ENCODE results near the gene GAS2L1. TPM values are rescaled to one million over a fixed set of nuclear protein-coding genes. Genes with fewer than 3 reads are reported as not detected.
A peak's percentile ranks its signal among the peaks of the same experiment; 100 is the strongest.

The GAS2L1 gene
- total RNA-seq, 1 experiment from 2014 or later, result 29.4 TPM

DNA sequence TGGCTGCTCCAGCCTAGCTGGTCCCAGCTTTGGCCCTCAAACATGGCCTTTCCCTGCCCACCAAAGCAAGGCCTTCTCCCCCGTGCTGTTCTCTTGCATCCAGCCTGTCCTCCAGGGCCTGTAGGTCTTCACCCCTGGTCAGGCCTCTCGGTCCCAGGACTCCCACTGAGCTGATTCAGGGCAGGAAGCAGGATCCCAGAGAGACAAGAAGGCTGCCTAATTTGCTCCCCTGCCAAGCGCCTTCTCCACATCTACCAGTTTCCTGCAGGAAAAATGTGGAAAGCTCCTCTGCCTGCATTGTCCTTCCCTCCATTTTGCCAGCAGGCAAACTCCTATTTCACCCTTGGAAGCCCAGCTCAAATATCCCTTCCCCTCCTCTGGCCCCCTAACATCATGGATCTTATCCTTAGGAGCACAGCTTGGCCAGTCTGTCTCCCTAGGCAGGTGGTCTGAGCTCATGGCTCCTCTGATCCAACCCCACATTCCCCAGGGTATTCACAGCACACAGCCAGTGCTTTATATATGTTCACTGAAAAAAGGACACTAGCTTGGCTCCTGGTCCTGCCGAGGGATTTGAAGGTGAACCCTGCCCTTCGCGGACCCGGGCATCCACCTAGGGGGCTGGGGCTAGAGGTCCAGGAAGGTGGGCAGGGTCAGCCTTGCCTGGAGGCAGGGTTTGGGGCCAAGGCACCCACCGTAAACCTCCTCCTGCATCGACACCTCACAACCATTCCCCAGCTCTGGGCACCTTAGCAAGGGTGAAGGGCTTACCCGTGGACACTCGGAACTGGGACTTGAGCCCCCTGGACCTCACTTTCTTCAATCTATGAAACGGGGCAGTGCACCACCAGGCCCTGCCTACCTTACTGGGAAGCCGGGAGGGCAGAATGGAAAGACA, 39.6 kb upstream of the GAS2L1 start:
- Histone ChIP-seq H3K9ac (ENCODE audit: low read length) (peak overlapping the region; percentile 99), H3K4me2 (ENCODE audit: low read length) (peak overlapping the region; percentile 100), H3K4me1 (ENCODE audit: control insufficient read depth in 1 of 2, insufficient read depth in 2 of 2, low read length in 2 of 2) (peaks cover 15 to 31% of the 10 kb centered on the region in 2 experiments), H3K36me3 (ENCODE audit: control insufficient read depth in 1 of 2, insufficient read depth in 2 of 2, low read length in 2 of 2) (peaks cover 24 to 50% of the 10 kb centered on the region in 2 experiments), H4K20me1 (ENCODE audit: insufficient read depth) (peaks cover 30% of the 10 kb centered on the region; the same call in 1 of the 2 replicates), H2AFZ (ENCODE audit: low read depth, low read length, poor library complexity, severe bottlenecking) (no peak overlapping the region), H3K4me3 (replicated peaks in 1 of 2; ENCODE audit: low read depth in 1 of 2, low read length in 2 of 2) (peak overlapping the region; percentile 58 to 91), H3K9me2 (ENCODE audit: insufficient read depth) (no peaks in the 10 kb centered on the region), H3K9me3 (ENCODE audit: control insufficient read depth in 1 of 2, insufficient read depth in 1 of 2, low read depth in 1 of 2, low read length in 2 of 2) (no peaks in the 10 kb centered on the region), H3K27me3 (ENCODE audit: insufficient read depth, low read length) (no peaks in the 10 kb centered on the region), H3K79me2 (ENCODE audit: insufficient read depth, low read length) (peaks cover 66% of the 10 kb centered on the region), H3K27ac (ENCODE audit: low read depth, low read length) (peak overlapping the region; percentile 91)
- no peak for TF ChIP-seq YY1 (IDR thresholded peaks at IDR 0.05; ENCODE audit: extremely low read depth, insufficient replicate concordance, low read depth, low read length)
- TF ChIP-seq EZH2phosphoT487 (IDR thresholded peaks at IDR 0.05; ENCODE audit: borderline replicate concordance), result no peak
- no peak for TF ChIP-seq POLR2A (IDR thresholded peaks at IDR 0.05; ENCODE audit: borderline replicate concordance, extremely low read depth, insufficient read depth, insufficient read length)
- no peak for TF ChIP-seq CEBPB (IDR thresholded peaks at IDR 0.05; ENCODE audit: low read depth)
- TF ChIP-seq, protein P1, sequence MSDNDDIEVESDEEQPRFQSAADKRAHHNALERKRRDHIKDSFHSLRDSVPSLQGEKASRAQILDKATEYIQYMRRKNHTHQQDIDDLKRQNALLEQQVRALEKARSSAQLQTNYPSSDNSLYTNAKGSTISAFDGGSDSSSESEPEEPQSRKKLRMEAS (IDR thresholded peaks at IDR 0.05), result no peak
- TF ChIP-seq JUND (IDR thresholded peaks at IDR 0.05), result no peak
- ChIA-PET POLR2A (no interaction called here), CTCF (no interaction called here), RAD21 (ENCODE audit: low non-redundant PET in 1 of 2, low total read pairs in 2 of 2, uncharacterized antibody in 2 of 2, unreplicated experiment in 2 of 2) (no interaction called here)
- intact Hi-C loops (cut with micrococcal nuclease), result no loop called here
- DNase-seq (ENCODE audit: low read depth, low spot score), result no peak
- peak; percentile 14 for ATAC-seq
- BruUV-seq (replicated peaks), result no TSS peak

DNA sequence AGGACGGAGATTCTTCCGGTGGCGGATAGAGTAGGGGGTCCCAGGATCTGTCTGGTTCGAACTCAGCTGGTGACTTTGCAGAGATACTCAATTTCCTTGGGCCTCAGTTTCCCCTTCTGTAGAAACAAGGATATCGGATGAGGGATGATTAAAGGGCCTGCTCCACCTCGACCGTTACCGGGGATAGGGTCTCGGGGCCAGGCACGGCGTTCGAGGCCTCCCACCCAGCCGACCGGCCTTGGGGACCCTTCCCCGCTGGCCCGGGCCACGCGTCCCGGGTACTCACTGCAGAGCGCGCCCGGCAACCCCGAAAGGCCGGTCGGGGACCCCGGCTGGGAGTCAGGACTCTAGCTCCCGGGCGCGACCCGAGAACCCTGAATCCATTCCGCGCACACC, 39.0 kb upstream of the GAS2L1 start:
- POLR2A ChIA-PET, result no interaction called here
- CTCF ChIA-PET, result no interaction called here
- TSS peak; percentile 71 for BruUV-seq (replicated peaks)

More for the DNA sequence above, 39.0 kb upstream of the GAS2L1 start:
- peak overlapping the region; percentile 58 to 91 for H3K4me3 ChIP-seq (replicated peaks in 1 of 2; ENCODE audit: low read depth in 1 of 2, low read length in 2 of 2)
- TF ChIP-seq ATF3 (IDR thresholded peaks at IDR 0.05), result no peak
- TF ChIP-seq ZFX (IDR thresholded peaks at IDR 0.05), result peak; percentile 58
- TF ChIP-seq CTCF (IDR thresholded peaks at IDR 0.05 in 2 of 3, conservative IDR thresholded peaks at IDR 0.05 in 1 of 3; ENCODE audit: borderline replicate concordance in 1 of 3, insufficient read depth in 1 of 3, low read depth in 2 of 3, low read length in 2 of 3), result no peak
- no peak for TF ChIP-seq EGR1 (IDR thresholded peaks at IDR 0.05; ENCODE audit: low read depth)
- H3K27ac ChIP-seq (ENCODE audit: low read depth, low read length), result peak overlapping the region; percentile 91
- ATAC-seq (no peak), DNase-seq (ENCODE audit: low read depth, low spot score) (no peak)
- peaks cover 31 to 56% of the 10 kb centered on the region in 2 experiments for H3K36me3 ChIP-seq (ENCODE audit: control insufficient read depth in 1 of 2, insufficient read depth in 2 of 2, low read length in 2 of 2)
- no peaks in the 10 kb centered on the region for H3K9me2 ChIP-seq (ENCODE audit: insufficient read depth)
- RAD21 ChIA-PET (ENCODE audit: low non-redundant PET in 1 of 2, low total read pairs in 2 of 2, uncharacterized antibody in 2 of 2, unreplicated experiment in 2 of 2), result no interaction called here
- intact Hi-C loops (cut with micrococcal nuclease), result no loop called here
- H4K20me1 ChIP-seq (ENCODE audit: insufficient read depth), result peaks cover 36% of the 10 kb centered on the region; the same call in 1 of the 2 replicates
- H3K4me2 ChIP-seq (ENCODE audit: low read length), result peak overlapping the region; percentile 100
- H3K27me3 ChIP-seq (ENCODE audit: insufficient read depth, low read length), result no peaks in the 10 kb centered on the region
- H3K4me1 ChIP-seq (ENCODE audit: control insufficient read depth in 1 of 2, insufficient read depth in 2 of 2, low read length in 2 of 2), result peaks cover 15 to 31% of the 10 kb centered on the region in 2 experiments
- no peaks in the 10 kb centered on the region for H3K9me3 ChIP-seq (ENCODE audit: control insufficient read depth in 1 of 2, insufficient read depth in 1 of 2, low read depth in 1 of 2, low read length in 2 of 2)
- H3K79me2 ChIP-seq (ENCODE audit: insufficient read depth, low read length), result peaks cover 73% of the 10 kb centered on the region
- peak overlapping the region; percentile 99 for H3K9ac ChIP-seq (ENCODE audit: low read length)
- H2AFZ ChIP-seq (ENCODE audit: low read depth, low read length, poor library complexity, severe bottlenecking), result no peak overlapping the region
